HepG2 (cell line): ENCODE measurements around the gene MEX3C. TPM values are rescaled to one million over a fixed set of nuclear protein-coding genes. Genes with fewer than 3 reads are reported as not detected.

Experiments
- AKAP8 ChIP-seq: sonication (generic); formaldehyde crosslinking; IDR thresholded peaks from 2 replicates; pipeline ENCODE4 v1.5.1; 2020; ENCODE audit warnings: mild to moderate bottlenecking, missing genetic modification reagents
- BCL6 ChIP-seq: IDR thresholded peaks from 2 replicates; pipeline ENCODE4 v1.6.1; 2016; ENCODE audit warnings: missing genetic modification reagents, missing compliant biosample characterization
- SALL1 ChIP-seq: sonication (generic); formaldehyde crosslinking; IDR thresholded peaks from 2 replicates; pipeline ENCODE4 v1.8.0; 2022; ENCODE audit warnings: mild to moderate bottlenecking, missing genetic modification reagents
- ZFAT ChIP-seq: sonication (generic); formaldehyde crosslinking; conservative IDR thresholded peaks from 2 replicates; pipeline ENCODE4 v1.8.1; 2023; ENCODE audit warnings: missing genetic modification reagents, inconsistent platforms
- ZFP36 ChIP-seq: fragments of 150-350 bp; IDR thresholded peaks from 2 replicates; pipeline ENCODE4 v1.6.1; 2018; ENCODE audit warnings: borderline replicate concordance, low read length, low read depth; ENCODE audit not compliant: partially characterized antibody
- ZGPAT ChIP-seq: IDR thresholded peaks from 2 replicates; pipeline ENCODE4 v1.6.1; 2016; ENCODE audit warnings: mild to moderate bottlenecking
- ZNF121 ChIP-seq: sonication (generic); formaldehyde crosslinking; IDR thresholded peaks from 2 replicates; pipeline ENCODE4 v1.5.0; 2020; ENCODE audit warnings: mild to moderate bottlenecking, missing genetic modification reagents
- ZNF276 ChIP-seq: sonication (generic); formaldehyde crosslinking; IDR thresholded peaks from 2 replicates; pipeline ENCODE4 v1.4.0; 2020; ENCODE audit warnings: mild to moderate bottlenecking, low read depth, missing genetic modification reagents
- ZNF329 ChIP-seq: sonication (generic); formaldehyde crosslinking; IDR thresholded peaks from 2 replicates; pipeline ENCODE4 v1.9.0; 2021; ENCODE audit warnings: low read depth, mild to moderate bottlenecking, missing genetic modification reagents
- ZNF333 ChIP-seq: sonication (generic); formaldehyde crosslinking; IDR thresholded peaks from 2 replicates; pipeline ENCODE4 v1.4.0; 2020; ENCODE audit warnings: mild to moderate bottlenecking, missing genetic modification reagents, borderline replicate concordance
- ZNF337 ChIP-seq: sonication (generic); formaldehyde crosslinking; IDR thresholded peaks from 2 replicates; pipeline ENCODE4 v1.5.1; 2020; ENCODE audit warnings: missing genetic modification reagents, low read depth, mild to moderate bottlenecking, borderline replicate concordance
- ZNF350 ChIP-seq: sonication (generic); formaldehyde crosslinking; IDR thresholded peaks from 2 replicates; pipeline ENCODE4 v1.4.0; 2020; ENCODE audit warnings: mild to moderate bottlenecking, low read depth, missing genetic modification reagents, borderline replicate concordance
- ZNF431 ChIP-seq: sonication (generic); formaldehyde crosslinking; IDR thresholded peaks from 2 replicates; pipeline ENCODE4 v1.9.0; 2022; ENCODE audit warnings: missing genetic modification reagents, low read depth, mild to moderate bottlenecking, borderline replicate concordance
- ZNF605 ChIP-seq: sonication (generic); formaldehyde crosslinking; IDR thresholded peaks from 2 replicates; pipeline ENCODE4 v1.8.0; 2022; ENCODE audit warnings: mild to moderate bottlenecking, missing genetic modification reagents
- ZNF777 ChIP-seq: sonication (generic); formaldehyde crosslinking; IDR thresholded peaks from 2 replicates; pipeline ENCODE4 v1.4.0; 2020; ENCODE audit warnings: missing genetic modification reagents
- ZUFSP ChIP-seq: sonication (generic); formaldehyde crosslinking; IDR thresholded peaks from 2 replicates; pipeline ENCODE4 v1.9.0; 2021; ENCODE audit warnings: missing genetic modification reagents, mild to moderate bottlenecking, borderline replicate concordance
- polyA plus RNA-seq, 8 experiments: library from polyadenylated mRNA; depleted of rRNA in 3 of 8; stranded (reverse) in 7 of 8; unstranded in 1 of 8; fragments of >200 nt; fragmentation: Illumina TruSeq in 4 of 8; extraction: Trizol in 4 of 8; gene quantifications; 2 replicates each; pipeline versions ENCODE4 v1.2.1 to v1.2.3, GENCODE V29; 2011 to 2016; ENCODE audit warnings: low read depth in 4 of 8, missing spikeins in 1 of 8, mixed read lengths in 1 of 8; ENCODE audit not compliant: insufficient read depth in 1 of 8
- total RNA-seq, 5 experiments: library from RNA; depleted of rRNA; stranded (reverse); fragments of >200 nt; fragmentation: Illumina TruSeq; extraction: Trizol; gene quantifications; 2 replicates each; pipeline ENCODE4 v1.2.3, GENCODE V29; 2016; ENCODE audit warnings: low read depth in 1 of 5
- TF ChIP-seq, protein P1 (sequence below): sonication (generic); formaldehyde crosslinking; conservative IDR thresholded peaks from 2 replicates; pipeline ENCODE4 v1.5.0; 2020; ENCODE audit warnings: missing genetic modification reagents
- TF ChIP-seq, protein P2 (sequence below): sonication (generic); formaldehyde crosslinking; IDR thresholded peaks from 2 replicates; pipeline ENCODE4 v1.5.0; 2020; ENCODE audit warnings: missing genetic modification reagents

Gene MEX3C
- total and polyA plus RNA-seq, 2 of the 13 experiments (the other 11 are each of a cell fraction or from before 2014, with no cell fraction given) = 34.8 to 36.4 TPM

- no peak for TF ChIP-seq ZNF121 (CRISPR knock-in tag)
- TF ChIP-seq ZNF777 (CRISPR knock-in tag) = no peak; the same call in 1 of the 2 replicates
- peak; percentile 95 for TF ChIP-seq ZNF605 (CRISPR knock-in tag)
- peak; percentile 65; the same call in 1 of the 2 replicates for TF ChIP-seq ZNF350 (CRISPR knock-in tag)
- TF ChIP-seq, protein P1, sequence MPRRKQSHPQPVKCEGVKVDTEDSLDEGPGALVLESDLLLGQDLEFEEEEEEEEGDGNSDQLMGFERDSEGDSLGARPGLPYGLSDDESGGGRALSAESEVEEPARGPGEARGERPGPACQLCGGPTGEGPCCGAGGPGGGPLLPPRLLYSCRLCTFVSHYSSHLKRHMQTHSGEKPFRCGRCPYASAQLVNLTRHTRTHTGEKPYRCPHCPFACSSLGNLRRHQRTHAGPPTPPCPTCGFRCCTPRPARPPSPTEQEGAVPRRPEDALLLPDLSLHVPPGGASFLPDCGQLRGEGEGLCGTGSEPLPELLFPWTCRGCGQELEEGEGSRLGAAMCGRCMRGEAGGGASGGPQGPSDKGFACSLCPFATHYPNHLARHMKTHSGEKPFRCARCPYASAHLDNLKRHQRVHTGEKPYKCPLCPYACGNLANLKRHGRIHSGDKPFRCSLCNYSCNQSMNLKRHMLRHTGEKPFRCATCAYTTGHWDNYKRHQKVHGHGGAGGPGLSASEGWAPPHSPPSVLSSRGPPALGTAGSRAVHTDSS (CRISPR knock-in tag) = no peak
- TF ChIP-seq ZNF329 (CRISPR knock-in tag) = no peak
- TF ChIP-seq ZUFSP = no peak
- TF ChIP-seq ZNF337 (CRISPR knock-in tag) = no peak
- TF ChIP-seq BCL6 = 0 out of 2 replicates have a peak, but pooled peaks have one; percentile 22
- peak; percentile 67; the same call in 1 of the 2 replicates for TF ChIP-seq SALL1
- no peak for TF ChIP-seq ZNF431
- peak; percentile 68 for TF ChIP-seq ZNF276
- TF ChIP-seq ZNF333 (CRISPR knock-in tag) = peak; percentile 89; the same call in 1 of the 2 replicates
- TF ChIP-seq, protein P2, sequence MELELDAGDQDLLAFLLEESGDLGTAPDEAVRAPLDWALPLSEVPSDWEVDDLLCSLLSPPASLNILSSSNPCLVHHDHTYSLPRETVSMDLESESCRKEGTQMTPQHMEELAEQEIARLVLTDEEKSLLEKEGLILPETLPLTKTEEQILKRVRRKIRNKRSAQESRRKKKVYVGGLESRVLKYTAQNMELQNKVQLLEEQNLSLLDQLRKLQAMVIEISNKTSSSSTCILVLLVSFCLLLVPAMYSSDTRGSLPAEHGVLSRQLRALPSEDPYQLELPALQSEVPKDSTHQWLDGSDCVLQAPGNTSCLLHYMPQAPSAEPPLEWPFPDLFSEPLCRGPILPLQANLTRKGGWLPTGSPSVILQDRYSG (CRISPR knock-in tag) = no peak
- TF ChIP-seq ZGPAT (CRISPR knock-in tag) = peak; percentile 67
- no peak for TF ChIP-seq AKAP8 (CRISPR knock-in tag)
- no peak for TF ChIP-seq ZFP36
- TF ChIP-seq ZFAT (CRISPR knock-in tag) = no peak
Observed at GRCh38 chr18:51197661-51198424, at the start of gene MEX3C (continued).
